GM19397 (cell line): ENCODE measurements around the gene IFT122.
"Not testable (repeated sequence)": the region's sequence is repeated elsewhere in the genome, so short reads cannot be mapped to it uniquely, and the experiment has no call there.

ENCODE experiments used
- ATAC-seq: cut with Tn5 transposase; IDR thresholded peaks from one replicate; pipeline ENCODE4 v1.9.1; 2021; ENCODE audit warnings: mild to moderate bottlenecking, moderate library complexity; ENCODE audit not compliant: unreplicated experiment

Gene IFT122

GRCh38 chr3:129492691-129493090 is 52.7 kb downstream of the IFT122 start:
- no peak for ATAC-seq

- ATAC-seq, result no peak
Observed at GRCh38 chr3:129493206-129493605, 53.2 kb downstream of the IFT122 start.

GRCh38 chr3:129494499-129494898 is 54.5 kb downstream of the IFT122 start:
- not testable (repeated sequence) for ATAC-seq

DNA sequence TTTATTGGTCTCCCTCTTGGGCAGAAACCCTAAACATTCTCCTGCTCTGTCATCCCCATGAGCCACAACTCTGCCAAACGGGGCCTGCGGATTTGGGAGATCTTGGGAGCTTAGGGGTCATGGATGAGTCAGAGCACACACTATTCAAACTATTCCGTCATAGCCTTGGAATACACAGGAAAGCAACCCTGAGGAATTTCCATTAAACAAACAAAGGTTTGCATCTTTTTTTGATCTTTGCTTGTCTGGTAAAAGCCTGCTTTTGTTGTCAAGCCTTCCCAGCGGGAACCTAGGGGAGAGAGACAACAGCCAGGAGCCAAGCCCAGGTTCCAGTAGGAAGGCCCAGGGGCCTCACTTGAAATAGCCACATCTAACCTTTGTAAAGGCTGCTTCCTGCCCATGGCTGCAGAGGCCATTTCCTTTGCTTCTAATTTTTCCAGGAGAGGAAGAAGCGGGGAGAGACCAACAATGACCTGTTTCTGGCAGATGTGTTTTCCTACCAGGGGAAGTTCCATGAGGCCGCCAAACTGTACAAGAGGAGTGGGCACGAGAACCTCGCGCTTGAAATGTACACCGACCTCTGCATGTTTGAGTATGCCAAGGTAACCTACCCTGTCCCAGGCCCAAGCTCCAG is 55.1 kb downstream of the IFT122 start:
- ATAC-seq, result not testable (repeated sequence)

GRCh38 chr3:129497876-129498275 is 57.9 kb downstream of the IFT122 start:
- ATAC-seq, result not testable (repeated sequence)

DNA sequence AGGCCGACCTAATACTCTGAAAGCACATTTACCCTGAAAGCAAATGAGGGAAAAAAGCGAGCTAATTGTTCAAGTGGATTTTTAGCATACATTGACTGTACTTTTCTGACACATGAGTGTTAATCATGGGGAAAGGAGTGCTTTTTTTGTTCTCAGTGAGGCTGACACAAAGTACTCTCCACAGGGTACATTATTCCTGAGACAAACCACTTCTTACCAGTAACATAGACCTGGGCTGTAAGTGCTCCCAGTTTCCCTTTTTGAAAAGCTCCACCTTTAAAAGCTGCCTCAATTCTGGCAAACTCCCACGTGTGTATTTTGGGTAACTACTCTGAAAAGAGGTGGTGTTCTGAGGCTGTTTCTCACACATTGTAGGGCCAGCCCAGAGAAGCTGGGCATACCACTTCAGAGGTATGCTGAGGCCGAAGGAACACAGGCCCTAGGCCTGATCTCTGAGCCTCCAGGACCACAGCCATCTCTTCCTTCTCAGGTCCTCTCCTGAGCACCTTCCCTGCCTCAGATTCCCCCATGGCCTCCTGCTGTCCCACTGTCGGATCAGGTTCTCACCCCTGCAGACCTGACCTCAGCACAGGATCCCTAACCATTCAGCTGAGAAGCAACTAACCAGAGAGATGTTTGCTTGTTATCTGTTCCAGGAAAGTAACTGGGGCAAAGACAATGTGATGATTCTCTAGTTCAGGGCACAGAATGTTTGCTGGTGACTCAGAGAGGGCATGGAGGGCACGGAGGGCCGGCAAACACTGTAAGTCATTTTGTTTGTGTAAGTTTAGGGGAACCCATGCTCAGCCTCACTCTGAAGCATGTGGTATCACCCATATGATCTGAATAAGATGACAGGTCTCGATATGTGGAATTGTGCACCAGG is 58.8 kb downstream of the IFT122 start:
- not testable (repeated sequence) for ATAC-seq

DNA sequence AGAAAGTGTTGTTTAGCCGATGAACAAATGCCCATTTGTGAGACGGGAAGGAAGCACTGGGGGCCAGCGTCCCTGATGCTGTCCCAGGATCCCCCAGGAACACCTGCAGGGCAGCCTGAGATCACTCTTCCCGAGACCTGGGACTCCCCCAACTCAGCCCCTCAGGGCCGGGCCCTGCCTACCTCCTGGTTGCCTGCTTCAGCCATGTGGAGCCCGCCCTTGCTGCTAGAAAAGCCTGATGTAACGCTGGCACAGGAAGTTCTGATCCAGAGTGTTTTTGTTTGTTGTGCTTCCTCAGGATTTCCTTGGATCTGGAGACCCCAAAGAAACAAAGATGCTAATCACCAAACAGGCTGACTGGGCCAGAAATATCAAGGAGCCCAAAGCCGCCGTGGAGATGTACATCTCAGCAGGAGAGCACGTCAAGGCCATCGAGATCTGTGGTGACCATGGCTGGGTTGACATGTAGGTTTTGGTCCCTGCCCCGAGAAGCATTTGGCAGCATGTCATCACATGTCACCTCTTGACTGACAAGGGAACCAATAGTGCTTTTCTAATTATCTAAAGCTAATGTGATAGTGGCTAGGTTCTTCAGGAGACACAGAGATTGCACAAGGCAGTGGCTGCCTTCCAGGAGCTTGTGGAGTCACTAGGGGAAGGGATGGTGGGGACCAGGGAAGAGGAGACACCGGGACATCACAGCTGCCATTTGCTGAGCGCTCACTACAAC is 59.7 kb downstream of the IFT122 start:
- ATAC-seq, result not testable (repeated sequence)

GRCh38 chr3:129500334-129500658 is 60.3 kb downstream of the IFT122 start:
- no peak for ATAC-seq

DNA sequence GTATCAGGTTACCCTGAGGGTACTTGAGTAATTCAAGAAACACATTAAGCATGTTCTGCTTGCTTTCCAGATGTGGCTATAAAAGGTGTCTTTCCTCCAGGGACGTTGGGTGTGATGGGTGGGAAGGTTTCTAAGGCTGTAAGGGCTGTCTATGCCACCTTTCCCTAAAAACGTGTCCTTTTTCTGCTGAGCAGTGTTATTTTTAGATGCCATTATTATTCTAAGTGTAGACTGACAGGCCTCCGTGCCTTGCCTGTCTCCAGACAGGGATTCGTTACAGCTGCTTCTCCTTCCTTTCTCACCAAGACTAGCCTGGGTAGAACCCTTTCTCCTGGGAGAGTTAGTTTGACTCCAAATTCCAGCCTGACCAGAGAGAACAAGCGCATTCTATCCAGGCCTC is 61.6 kb downstream of the IFT122 start:
- ATAC-seq, result no peak

- no peak for ATAC-seq
Observed at GRCh38 chr3:129502641-129503408, 62.8 kb downstream of the IFT122 start.

DNA sequence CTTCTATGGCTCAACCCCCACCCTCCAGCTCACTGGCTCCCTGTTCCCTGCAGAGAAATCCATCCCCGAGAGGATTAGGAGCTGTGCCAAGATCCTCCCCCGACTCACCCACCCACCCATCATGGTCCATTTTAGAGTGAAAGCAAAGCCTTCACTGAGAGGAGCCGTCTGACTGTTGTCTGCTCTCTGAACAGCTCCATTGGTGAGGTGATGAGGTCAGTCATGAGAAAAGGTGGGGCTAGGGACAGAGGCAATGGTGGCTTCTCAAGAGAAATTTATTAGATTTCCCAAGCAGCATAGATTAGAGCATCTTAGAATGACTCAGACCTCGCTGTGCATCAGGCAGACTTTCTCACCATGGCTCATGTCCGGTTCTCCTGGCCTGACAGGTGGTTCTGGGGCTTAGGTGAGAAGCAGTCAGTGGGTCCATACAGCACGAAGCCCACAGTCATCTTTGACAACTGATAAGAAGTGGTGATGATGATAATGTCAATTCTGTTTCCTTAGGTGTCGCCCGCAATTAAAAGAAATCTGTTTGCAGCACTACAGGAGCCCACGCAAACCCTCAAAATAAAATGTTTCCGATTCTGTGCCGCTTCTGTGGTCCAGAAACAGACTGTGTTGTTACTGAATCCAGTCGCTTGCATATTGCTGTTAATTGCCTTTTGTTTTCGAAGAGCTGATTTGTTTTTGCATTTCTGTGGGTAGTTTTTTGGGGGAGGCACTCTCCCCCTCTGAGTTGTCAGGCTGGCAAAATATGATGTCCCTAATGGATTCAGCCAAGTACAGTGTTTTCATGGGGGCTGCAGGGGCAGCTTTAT is 63.7 kb downstream of the IFT122 start:
- no peak for ATAC-seq

DNA sequence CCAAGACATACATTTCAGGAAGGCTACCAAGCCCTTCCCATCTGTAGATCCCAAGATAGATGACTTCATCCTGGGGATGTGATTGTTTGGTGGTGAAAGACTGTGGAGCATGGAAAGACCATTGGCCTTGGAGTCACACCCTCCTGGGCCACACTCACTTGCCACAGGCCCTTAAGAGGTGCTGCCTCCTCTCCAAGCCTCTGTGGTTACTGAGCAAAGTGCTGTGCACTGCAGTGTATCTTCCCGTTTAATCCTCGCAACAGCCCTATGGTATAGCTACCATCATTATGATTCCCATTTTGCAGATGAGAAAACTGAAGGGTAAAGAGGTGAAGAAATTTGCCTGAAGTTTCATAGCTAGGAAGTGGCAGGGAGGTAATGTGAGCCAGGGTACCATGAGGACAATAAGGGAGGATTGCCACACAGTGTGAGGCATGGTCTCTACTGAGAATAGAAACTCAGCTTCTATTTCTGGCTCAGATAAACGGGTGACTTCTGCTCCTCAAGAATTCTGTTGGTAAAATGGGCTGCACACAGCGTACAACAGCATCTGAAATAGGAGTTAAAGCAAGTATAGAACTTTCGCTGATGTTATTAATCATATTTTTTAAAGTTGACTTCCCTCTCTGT is 64.6 kb downstream of the IFT122 start:
- no peak for ATAC-seq

GRCh38 chr3:129505341-129505740 is 65.3 kb downstream of the IFT122 start:
- no peak for ATAC-seq

- no peak for ATAC-seq
Observed at GRCh38 chr3:129506231-129506742, 66.3 kb downstream of the IFT122 start.

GRCh38 chr3:129507181-129507831 is 67.3 kb downstream of the IFT122 start:
- ATAC-seq, result no peak

- ATAC-seq, result no peak
Observed at GRCh38 chr3:129512595-129512994, 72.6 kb downstream of the IFT122 start.

- ATAC-seq, result no peak
Observed at GRCh38 chr3:129513705-129514104, 73.7 kb downstream of the IFT122 start.

DNA sequence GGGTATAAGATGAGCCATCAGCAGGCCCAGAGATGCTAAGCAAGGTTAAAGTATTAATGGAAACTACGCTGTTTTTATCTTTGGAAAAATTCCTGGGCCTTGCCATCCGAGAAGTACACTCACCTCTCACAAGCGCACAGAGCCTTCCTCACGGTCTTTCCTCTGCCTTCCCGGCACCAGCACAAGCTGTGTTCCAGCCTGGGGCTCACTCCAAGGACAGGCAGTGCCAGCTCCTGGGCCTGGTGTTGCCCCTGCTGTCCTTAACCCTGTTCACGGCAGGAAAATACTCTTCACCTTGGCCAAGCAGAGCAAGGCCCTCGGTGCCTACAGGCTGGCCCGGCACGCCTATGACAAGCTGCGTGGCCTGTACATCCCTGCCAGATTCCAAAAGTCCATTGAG is 74.1 kb downstream of the IFT122 start:
- ATAC-seq, result no peak

DNA sequence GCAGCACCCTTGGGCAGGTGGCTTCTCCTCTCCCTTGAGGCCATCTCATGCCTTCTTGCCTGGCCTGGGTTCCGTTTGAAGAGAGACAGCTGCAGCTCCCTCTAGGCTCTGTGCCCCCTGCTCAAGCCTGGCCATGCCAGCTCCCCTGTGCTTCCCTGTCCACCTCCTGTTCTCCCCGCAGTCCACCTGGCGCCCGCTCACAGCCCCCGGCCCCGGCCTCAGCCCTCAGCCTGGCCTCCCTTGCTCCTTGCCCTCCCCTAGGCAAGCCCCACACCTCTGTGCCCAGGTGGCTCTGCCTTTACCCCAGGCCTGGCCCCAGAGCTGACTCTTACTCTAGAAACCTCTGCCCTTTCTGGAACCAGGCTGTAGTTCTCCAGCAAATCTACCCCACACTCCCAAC is 74.5 kb downstream of the IFT122 start:
- ATAC-seq, result no peak
